Right kidney (tissue), 9 donors: Measurements from ENCODE around the gene C1QL2.
A peak's percentile ranks its signal among the peaks of the same experiment; 100 is the strongest.

Experiments used
- DNase-seq: peaks from one replicate; pipeline ENCODE4 v3.0.0-alpha.2; 2016
- long read RNA-seq, 8 donors: transcript quantifications; one replicate each; lab custom pipeline, GENCODE V29; 2026

Gene C1QL2
- long read RNA-seq, donor 1, result 0 reads
- long read RNA-seq, donor 2, result 0 reads
- long read RNA-seq, donor 3, result 0 reads
- long read RNA-seq, donor 4, result 0 reads
- long read RNA-seq, donor 5, result 0 reads
- long read RNA-seq, donor 6, result 0 reads
- long read RNA-seq, donor 7, result 0 reads
- long read RNA-seq, donor 8, result 0 reads

GRCh38 chr2:119158563-119159347 lies at the start of gene C1QL2:
Gene C1QL2, minus strand, starts transcription at chr2:119158751. Its CDS starts 482 bp downstream, at chr2:119158269.
- peak; percentile 49 for DNase-seq

GRCh38 chr2:119207447-119207846 lies 48.9 kb upstream of the C1QL2 start:
- no peak for DNase-seq

GRCh38 chr2:119206201-119206600 lies 47.6 kb upstream of the C1QL2 start:
- DNase-seq, result no peak

GRCh38 chr2:119205001-119205706 lies 46.6 kb upstream of the C1QL2 start:
- no peak for DNase-seq

- no peak for DNase-seq
Measured at GRCh38 chr2:119204525-119204924, 46.0 kb upstream of the C1QL2 start.

GRCh38 chr2:119202610-119203310 lies 44.2 kb upstream of the C1QL2 start:
- DNase-seq, result no peak

GRCh38 chr2:119201815-119202214 lies 43.3 kb upstream of the C1QL2 start:
- no peak for DNase-seq

GRCh38 chr2:119198240-119198840 lies 39.8 kb upstream of the C1QL2 start:
- DNase-seq, result no peak

- DNase-seq, result no peak
Measured at GRCh38 chr2:119197529-119198239, 39.1 kb upstream of the C1QL2 start.

GRCh38 chr2:119197126-119197405 lies 38.5 kb upstream of the C1QL2 start:
- no peak for DNase-seq

- DNase-seq, result no peak
Measured at GRCh38 chr2:119196301-119197125, 38.0 kb upstream of the C1QL2 start.

GRCh38 chr2:119195887-119196286 lies 37.3 kb upstream of the C1QL2 start:
- DNase-seq, result no peak

- no peak for DNase-seq
Measured at GRCh38 chr2:119195001-119195400, 36.5 kb upstream of the C1QL2 start.

GRCh38 chr2:119192893-119193292 lies 34.3 kb upstream of the C1QL2 start:
- no peak for DNase-seq

- no peak for DNase-seq
Measured at GRCh38 chr2:119190321-119191111, 32.0 kb upstream of the C1QL2 start.

GRCh38 chr2:119184512-119184911 lies 26.0 kb upstream of the C1QL2 start:
- no peak for DNase-seq

GRCh38 chr2:119181791-119182445 lies 23.4 kb upstream of the C1QL2 start:
- no peak for DNase-seq

- no peak for DNase-seq
Measured at GRCh38 chr2:119181391-119181790, 22.8 kb upstream of the C1QL2 start.

- DNase-seq, result no peak
Measured at GRCh38 chr2:119180892-119181291, 22.3 kb upstream of the C1QL2 start.

- DNase-seq, result no peak
Measured at GRCh38 chr2:119179991-119180390, 21.4 kb upstream of the C1QL2 start.
